ENCODE results near the gene TMEM214. TPM values are rescaled to one million over a fixed set of nuclear protein-coding genes. Genes with fewer than 3 reads are reported as not detected.

The TMEM214 gene
- total RNA-seq, 2 donors from 2014 or later = 59.9 to 119 TPM

DNA sequence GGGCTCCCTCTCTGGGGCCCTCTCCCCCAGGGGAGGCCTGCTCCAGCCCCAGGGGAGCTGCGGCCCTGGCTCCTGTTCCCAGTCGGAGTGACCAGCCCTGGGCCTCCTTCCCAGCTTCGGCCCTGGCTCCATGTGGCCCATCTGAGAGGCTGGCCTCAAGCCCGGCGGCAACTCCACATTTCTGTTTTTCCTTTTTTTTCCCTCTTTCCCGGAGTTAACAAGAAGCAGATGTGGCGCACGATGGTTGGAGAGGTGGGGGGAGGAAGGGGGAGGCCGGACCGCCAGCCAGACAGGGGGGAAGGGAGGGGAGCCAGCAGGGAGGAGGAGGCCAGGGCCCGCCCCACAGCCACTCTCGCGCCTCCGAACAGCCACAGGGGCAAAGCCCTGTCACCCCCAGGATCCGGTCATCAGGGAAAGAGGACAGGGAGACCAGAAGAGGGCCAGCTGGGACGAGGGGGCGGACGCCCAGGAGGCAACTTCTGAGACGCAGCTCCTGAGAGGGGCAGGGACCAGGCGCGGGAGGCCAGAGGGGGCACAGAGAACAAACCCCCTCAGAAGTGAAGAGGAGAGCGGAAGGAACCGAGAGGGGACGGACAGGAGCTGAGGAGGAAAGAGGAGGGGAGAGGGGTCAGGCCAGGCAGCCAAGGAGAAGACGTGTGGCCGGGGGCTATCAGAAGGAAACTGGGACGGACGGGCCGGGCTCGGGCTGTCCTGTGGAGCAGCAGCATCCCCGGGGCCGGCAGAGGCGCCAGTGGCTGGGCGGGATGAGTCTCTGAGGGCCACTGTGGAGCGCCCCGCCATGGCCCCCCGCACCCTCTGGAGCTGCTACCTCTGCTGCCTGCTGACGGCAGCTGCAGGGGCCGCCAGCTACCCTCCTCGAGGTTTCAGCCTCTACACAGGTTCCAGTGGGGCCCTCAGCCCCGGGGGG is 45.8 kb downstream of the TMEM214 start, which contains the start of gene EMILIN1:
EMILIN1 (plus strand) TSS at position 349 of the 928 bp plus-strand sequence; CDS start at position 800, 451 bp downstream.
- WGBS, 2 donors = 52 to 61% methylated on average over 38 to 41 of the region's 41 CpGs
- Histone ChIP-seq H3K4me1 (peaks cover 19% of the 10 kb centered on the region), H3K27me3 (no peaks in the 10 kb centered on the region), H3K36me3 (replicated peaks in 1 of 2; ENCODE audit: insufficient read depth in 1 of 2, low read depth in 2 of 2) (no peaks in the 10 kb centered on the region), H3K9me3 (no peaks in the 10 kb centered on the region), H3K4me3 (no peak within 1 kb of the TSS), H3K27ac (peak within 1 kb of the TSS in 3 of 4 donors; percentile 16 to 25 (median 19))
- TF ChIP-seq POLR2A (IDR thresholded peaks at IDR 0.05) = peak in 2 of 3 donors; percentile 16 to 17
- TF ChIP-seq, protein P1, sequence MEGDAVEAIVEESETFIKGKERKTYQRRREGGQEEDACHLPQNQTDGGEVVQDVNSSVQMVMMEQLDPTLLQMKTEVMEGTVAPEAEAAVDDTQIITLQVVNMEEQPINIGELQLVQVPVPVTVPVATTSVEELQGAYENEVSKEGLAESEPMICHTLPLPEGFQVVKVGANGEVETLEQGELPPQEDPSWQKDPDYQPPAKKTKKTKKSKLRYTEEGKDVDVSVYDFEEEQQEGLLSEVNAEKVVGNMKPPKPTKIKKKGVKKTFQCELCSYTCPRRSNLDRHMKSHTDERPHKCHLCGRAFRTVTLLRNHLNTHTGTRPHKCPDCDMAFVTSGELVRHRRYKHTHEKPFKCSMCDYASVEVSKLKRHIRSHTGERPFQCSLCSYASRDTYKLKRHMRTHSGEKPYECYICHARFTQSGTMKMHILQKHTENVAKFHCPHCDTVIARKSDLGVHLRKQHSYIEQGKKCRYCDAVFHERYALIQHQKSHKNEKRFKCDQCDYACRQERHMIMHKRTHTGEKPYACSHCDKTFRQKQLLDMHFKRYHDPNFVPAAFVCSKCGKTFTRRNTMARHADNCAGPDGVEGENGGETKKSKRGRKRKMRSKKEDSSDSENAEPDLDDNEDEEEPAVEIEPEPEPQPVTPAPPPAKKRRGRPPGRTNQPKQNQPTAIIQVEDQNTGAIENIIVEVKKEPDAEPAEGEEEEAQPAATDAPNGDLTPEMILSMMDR (IDR thresholded peaks at IDR 0.05) = no peak
- intact Hi-C loops (cut with DNase I) = no loop called here
- ATAC-seq (no peak), DNase-seq (peak in 3 of 4 donors; percentile 44 to 52 (median 49))

DNA sequence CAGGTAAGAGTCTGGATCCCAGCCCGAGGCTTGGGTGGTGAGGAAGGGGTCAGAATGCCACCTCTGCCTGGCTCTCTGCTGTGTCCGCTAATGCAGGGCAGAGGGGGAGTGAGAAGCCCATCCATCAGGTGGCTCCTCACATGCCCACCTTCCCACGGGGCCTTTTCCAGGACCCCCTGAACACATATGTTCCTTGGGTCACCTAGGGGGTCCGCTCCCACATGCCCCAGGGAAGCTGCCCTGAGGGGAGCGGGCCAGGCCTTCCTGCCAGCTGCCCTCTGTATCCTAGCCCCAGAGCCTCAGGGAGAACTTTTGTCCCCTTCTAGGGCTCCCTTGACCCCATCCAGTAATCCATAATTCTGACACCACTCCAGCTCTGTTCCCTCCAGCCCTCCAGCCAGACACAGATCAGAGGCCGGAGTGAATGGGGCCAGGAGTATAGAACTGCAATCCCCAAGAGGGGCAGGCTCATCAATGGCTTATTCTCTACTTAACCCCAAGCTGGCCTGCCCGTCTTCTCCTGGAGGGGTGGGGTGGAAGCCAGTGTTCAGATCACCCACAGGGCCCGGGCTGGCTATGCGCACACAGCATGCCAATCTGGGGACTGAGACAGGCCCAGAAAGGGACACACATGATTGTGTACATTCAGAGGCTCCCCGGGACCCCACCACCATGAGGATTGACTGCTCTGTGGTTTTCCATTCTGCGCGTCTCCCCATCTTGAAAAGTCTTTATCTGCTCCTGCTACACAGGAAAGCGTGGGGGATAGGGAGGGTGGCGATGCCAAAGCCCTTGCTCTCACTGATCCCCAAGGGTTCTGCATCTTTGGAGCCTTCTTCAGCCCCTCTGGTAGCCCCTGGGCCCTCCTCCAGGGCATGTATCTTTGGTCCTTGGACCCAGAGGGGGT is 46.7 kb downstream of the TMEM214 start:
- intact Hi-C loops (cut with DNase I) = no loop called here
- ATAC-seq (no peak), DNase-seq (no peak)
- no peaks in the 10 kb centered on the region for H3K36me3 ChIP-seq (replicated peaks in 1 of 2; ENCODE audit: insufficient read depth in 1 of 2, low read depth in 2 of 2)
- TF ChIP-seq, protein P1 (IDR thresholded peaks at IDR 0.05) = no peak
- TF ChIP-seq POLR2A (IDR thresholded peaks at IDR 0.05) = no peak
- no peaks in the 10 kb centered on the region for H3K27me3 ChIP-seq
- H3K4me1 ChIP-seq = peaks cover 19% of the 10 kb centered on the region
- no peak overlapping the region for H3K4me3 ChIP-seq
- H3K9me3 ChIP-seq = no peaks in the 10 kb centered on the region
- WGBS, 2 donors = 77 to 84% methylated on average over 12 to 14 of the region's 14 CpGs
- peak overlapping the region in 1 of 4 donors; percentile 25 for H3K27ac ChIP-seq

DNA sequence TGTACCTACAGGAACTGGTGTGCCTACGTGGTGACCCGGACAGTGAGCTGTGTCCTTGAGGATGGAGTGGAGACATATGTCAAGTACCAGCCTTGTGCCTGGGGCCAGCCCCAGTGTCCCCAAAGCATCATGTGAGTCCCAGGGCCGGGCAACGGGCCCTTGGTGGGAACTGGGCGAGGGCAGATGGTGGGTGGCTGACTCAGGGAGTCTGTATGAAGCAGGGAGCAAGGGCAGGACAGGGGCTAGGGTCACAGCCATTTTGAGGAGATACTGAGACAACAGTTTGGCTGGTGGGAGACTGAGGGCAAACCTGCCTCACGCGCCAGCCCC is 47.3 kb downstream of the TMEM214 start:
- ATAC-seq = no peak
- WGBS, 2 donors = 87 to 95% methylated on average over 3 to 7 of the region's 7 CpGs
- no peak for TF ChIP-seq POLR2A (IDR thresholded peaks at IDR 0.05)
- TF ChIP-seq, protein P1 (IDR thresholded peaks at IDR 0.05) = no peak
- Histone ChIP-seq H3K27ac (no peak overlapping the region), H3K9me3 (no peaks in the 10 kb centered on the region), H3K27me3 (no peaks in the 10 kb centered on the region), H3K36me3 (replicated peaks in 1 of 2; ENCODE audit: insufficient read depth in 1 of 2, low read depth in 2 of 2) (no peaks in the 10 kb centered on the region), H3K4me1 (peaks cover 20% of the 10 kb centered on the region), H3K4me3 (no peak overlapping the region)
- intact Hi-C loops (cut with DNase I) = no loop called here
- no peak for DNase-seq

DNA sequence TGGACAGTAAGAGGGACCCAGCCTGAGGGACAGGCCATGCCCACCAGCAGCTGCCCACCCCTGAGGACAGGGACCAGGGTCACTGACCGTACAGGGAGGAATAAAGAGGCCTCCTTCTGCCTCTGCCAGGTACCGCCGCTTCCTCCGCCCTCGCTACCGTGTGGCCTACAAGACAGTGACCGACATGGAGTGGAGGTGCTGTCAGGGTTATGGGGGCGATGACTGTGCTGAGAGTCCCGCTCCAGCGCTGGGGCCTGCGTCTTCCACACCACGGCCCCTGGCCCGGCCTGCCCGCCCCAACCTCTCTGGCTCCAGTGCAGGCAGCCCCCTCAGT is 47.8 kb downstream of the TMEM214 start:
- WGBS, 2 donors = 85 to 94% methylated on average over 14 of the region's 14 CpGs
- H3K4me1 ChIP-seq = peaks cover 25% of the 10 kb centered on the region
- no peaks in the 10 kb centered on the region for H3K36me3 ChIP-seq (replicated peaks in 1 of 2; ENCODE audit: insufficient read depth in 1 of 2, low read depth in 2 of 2)
- TF ChIP-seq POLR2A (IDR thresholded peaks at IDR 0.05) = no peak
- TF ChIP-seq, protein P1 (IDR thresholded peaks at IDR 0.05) = no peak
- ATAC-seq = no peak
- H3K9me3 ChIP-seq = no peaks in the 10 kb centered on the region
- H3K4me3 ChIP-seq = no peak overlapping the region
- DNase-seq = no peak
- intact Hi-C loops (cut with DNase I) = no loop called here
- no peak overlapping the region for H3K27ac ChIP-seq
- H3K27me3 ChIP-seq = no peaks in the 10 kb centered on the region
